GM18909 (cell line): ENCODE data around the gene COL4A1.

Source experiments
- ATAC-seq: cut with Tn5 transposase; IDR thresholded peaks from one replicate; pipeline ENCODE4 v1.9.1; 2021; ENCODE audit warnings: mild to moderate bottlenecking; ENCODE audit not compliant: unreplicated experiment, poor library complexity

Gene COL4A1

GRCh38 chr13:110311443-110312338, 4.7 kb upstream of the COL4A1 start:
- ATAC-seq, result no peak

- no peak for ATAC-seq
These were observed 3.8 kb upstream of the COL4A1 start for GRCh38 chr13:110310541-110311442.

GRCh38 chr13:110309661-110310524, 2.9 kb upstream of the COL4A1 start:
- no peak for ATAC-seq

GRCh38 chr13:110308656-110309359, 1.9 kb upstream of the COL4A1 start:
- ATAC-seq, result no peak

- ATAC-seq, result no peak
These were observed 1.1 kb upstream of the COL4A1 start for GRCh38 chr13:110307767-110308655.

- no peak for ATAC-seq
These were observed 507 bp downstream of the COL4A1 start for GRCh38 chr13:110306340-110306959.

GRCh38 chr13:110305949-110306339, 1.0 kb downstream of the COL4A1 start:
- ATAC-seq, result no peak

- ATAC-seq, result no peak
These were observed 1.4 kb downstream of the COL4A1 start for GRCh38 chr13:110305544-110305943.

GRCh38 chr13:110305001-110305400, 2.0 kb downstream of the COL4A1 start:
- ATAC-seq, result no peak

- ATAC-seq, result no peak
These were observed 2.7 kb downstream of the COL4A1 start for GRCh38 chr13:110304256-110304655.

- ATAC-seq, result no peak
These were observed 3.3 kb downstream of the COL4A1 start for GRCh38 chr13:110303644-110304043.

- ATAC-seq, result no peak
These were observed 4.0 kb downstream of the COL4A1 start for GRCh38 chr13:110302997-110303396.

GRCh38 chr13:110301606-110302553, 5.1 kb downstream of the COL4A1 start:
- no peak for ATAC-seq

- ATAC-seq, result no peak
These were observed 5.9 kb downstream of the COL4A1 start for GRCh38 chr13:110301083-110301482.

GRCh38 chr13:110300090-110300815, 6.7 kb downstream of the COL4A1 start:
- ATAC-seq, result no peak

GRCh38 chr13:110299283-110299840, 7.6 kb downstream of the COL4A1 start:
- ATAC-seq, result no peak
